GM23248 (cell line): ENCODE measurements around the gene IL12RB1.

Source experiments
- EZH2 ChIP-seq: fragments of 200-600 bp; sonication (generic); IDR thresholded peaks from 2 replicates; pipeline ENCODE4 v1.6.1; 2018; ENCODE audit warnings: antibody characterized with exemption, mild to moderate bottlenecking; ENCODE audit not compliant: insufficient read depth, poor library complexity, severe bottlenecking
- EZH2phosphoT487 ChIP-seq: fragments of 200-600 bp; sonication (generic); IDR thresholded peaks from 2 replicates; pipeline ENCODE4 v1.6.1; 2018; ENCODE audit warnings: antibody characterized with exemption, moderate library complexity, mild to moderate bottlenecking, low read depth; ENCODE audit not compliant: insufficient read depth

DNA sequence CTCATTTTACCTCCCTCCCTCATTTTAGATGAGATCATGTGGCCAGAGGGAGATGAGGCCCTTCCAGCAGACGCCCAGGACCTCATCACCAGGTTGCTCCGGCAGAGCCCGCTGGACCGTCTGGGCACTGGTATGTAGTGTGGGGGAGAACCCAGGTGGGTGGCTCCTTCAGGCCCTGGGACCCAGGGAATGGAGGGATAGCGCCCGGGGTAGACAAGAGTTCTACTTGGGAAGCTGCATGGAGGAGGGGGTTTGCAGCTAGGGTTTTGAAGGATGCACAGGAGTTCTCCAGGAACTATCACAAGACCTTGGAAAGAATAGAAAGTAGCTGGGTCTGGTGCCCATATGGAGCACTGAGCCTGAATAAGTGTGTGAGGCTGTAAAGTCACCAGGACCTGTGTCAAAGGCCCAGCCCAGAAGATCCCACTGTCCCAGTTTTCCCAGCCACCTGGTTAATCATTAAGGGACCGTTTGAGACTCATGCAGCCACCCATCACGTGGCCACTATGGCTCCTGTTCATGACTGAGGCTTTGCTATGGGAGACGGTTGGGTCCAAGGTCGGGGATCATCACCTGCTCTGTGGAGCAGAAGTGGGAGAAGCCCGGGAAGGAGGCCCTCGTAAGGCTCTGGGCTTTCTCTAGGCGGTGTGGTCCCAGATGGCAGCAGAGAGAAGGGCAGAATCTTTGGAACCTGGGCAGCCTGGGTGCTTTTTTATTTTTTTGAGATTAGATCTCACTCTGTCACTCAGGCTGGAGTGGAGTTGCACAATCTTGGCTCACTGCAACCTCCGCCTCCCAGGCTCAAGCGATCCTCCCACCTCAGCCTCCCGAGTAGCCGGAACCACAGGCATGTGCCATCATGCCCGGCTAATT, 49.2 kb upstream of the IL12RB1 start:
- TF ChIP-seq EZH2 (no peak), EZH2phosphoT487 (no peak)
